GM21423 (cell line): ENCODE measurements around the gene LMF2.

Source experiments
- ATAC-seq: cut with Tn5 transposase; IDR thresholded peaks from one replicate; pipeline ENCODE4 v1.9.1; 2021; ENCODE audit warnings: mild to moderate bottlenecking, moderate library complexity; ENCODE audit not compliant: unreplicated experiment

LMF2 gene

GRCh38 chr22:50468626-50469025 lies 38.9 kb downstream of the LMF2 start:
- ATAC-seq, result no peak

DNA sequence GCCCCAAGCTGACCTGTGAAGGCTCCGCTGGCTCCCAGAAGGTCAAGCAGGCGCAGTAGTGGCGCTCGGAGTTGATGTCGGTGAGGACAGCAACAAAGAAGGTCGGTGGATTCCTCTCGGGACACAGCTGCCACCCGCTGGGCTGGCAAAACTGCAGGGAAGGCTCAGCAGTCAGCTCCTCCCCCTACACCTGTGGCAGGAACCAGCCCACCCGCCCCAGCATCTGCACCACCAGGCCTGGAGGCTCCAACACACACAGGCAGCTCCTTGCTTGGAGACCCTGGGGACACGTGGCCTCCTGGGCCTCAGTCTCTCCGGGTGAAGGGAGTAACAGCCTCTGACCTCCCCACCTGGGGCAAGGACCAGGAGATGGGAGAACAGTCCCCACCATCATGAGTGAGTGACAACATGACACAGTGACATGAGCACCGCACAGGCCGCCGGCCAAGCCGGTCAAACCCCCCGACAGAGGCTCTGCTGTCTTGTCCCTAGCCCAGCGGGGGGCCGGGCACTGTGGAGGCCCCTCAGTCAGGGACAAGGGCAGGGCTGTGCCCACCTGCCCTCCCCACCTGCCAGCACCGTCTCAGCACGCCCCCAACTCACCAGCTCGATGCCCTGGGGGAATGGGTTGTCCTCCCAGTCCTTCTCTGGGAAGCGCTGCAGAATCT lies 39.6 kb downstream of the LMF2 start:
- no peak for ATAC-seq

GRCh38 chr22:50467341-50467740 lies 40.2 kb downstream of the LMF2 start:
- ATAC-seq, result no peak

DNA sequence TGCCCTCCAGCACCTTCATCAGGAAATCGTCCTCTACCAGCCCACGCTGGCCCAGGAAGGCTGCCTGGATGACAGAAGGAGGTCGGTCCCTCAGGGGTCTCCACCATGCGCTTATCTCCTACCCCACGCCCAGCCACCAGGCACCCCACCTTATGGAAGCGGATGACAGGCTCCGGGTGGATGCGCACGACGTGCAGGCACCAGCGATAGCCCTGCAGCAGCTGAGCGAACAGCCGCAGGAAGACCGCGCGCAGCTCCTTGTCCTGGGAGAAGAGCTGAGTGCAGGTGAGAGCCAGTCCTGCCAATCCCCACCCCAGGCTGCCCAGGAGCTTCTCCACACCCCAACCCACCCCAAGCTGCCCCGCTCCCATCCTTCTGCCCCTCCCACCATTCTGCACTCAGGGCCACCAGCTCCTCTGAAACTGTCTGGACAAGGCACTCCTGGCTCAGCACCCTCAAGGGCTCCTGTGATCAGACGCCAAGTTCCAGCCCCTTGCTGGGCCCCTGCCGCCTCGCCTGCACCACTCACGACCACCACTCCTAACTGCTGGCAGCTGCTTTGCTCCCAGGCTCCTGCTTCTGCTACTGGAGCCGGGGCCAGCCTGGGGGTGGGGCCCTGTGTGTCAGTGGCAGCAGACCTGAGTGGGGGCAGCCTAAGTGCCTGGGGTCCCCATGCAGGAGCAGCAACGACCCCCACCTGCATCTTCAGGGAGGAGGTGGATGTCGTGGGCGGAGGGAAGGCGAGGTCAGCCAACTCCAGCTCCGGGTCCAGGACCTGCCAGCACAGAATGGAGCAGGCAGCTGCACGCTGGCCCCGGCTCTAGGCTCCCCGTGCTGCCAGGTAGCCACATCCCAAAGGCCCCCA lies 42.2 kb downstream of the LMF2 start:
- no peak for ATAC-seq

DNA sequence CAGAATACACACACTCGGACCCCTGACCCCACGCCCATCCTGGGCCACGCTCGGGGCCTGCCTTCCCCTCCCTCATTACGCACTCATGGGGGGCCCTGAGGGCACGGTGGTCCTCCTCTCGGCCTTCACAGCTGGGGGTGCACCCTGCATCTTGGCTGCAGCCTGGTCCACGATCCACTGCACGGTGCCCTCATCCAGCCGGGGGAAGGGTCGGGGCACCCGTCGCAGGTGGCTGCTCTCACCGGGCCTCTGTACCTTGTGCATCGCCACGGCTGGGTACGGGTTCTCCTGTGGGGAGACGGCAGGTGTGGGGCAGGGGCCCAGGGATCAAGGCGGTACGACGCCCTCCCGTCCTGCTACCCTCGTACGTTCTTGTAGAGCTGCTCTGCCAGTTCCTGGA lies 43.1 kb downstream of the LMF2 start:
- no peak for ATAC-seq

- no peak for ATAC-seq
Observed at GRCh38 chr22:50463188-50463900, 44.2 kb downstream of the LMF2 start.

DNA sequence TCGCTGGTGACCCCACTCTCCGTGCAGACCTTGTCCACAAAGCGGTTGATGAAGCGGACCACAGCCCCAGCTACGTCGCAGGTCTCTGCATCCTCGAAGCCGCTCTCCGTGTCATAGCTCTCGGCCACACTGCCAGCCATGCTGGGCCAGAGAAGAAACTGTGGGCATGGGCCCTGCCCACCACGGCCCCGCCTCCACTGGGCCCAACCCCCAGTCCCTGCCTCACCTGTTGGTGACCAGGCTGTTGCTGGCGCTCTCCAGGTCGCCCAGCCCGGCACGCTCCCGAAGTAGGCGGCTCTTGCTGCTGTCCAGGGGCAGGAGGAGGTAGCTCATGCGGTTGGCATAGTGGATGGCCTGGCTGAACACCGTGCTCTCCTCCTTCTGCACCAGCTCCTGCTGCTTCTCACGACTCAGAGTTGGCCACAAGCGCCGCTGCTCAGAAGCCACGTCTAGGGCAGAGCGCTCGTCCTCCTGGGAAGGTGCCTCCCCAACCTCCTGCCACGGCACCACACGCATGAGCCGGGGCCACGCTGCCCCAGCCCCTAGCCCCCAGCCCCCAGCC lies 45.4 kb downstream of the LMF2 start:
- no peak for ATAC-seq

DNA sequence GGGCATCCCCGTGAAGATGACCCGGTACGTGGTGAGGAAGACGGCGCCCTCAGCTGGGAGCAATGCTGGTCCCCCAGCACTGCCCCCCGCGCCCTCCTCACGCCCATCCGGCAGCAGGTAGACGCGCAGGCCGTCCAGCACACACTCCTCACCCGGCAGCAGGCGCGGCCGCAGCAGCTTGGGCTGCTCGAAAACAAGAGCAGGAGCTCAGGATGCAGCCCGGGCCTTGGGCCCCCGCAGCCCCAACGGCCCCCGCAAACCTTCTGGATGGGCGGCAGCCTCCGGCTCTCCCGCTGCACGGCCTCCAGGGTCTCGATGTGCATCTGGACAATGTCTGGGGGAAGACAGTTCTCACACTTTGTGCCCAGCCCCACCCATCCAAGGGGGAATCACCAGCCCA lies 46.0 kb downstream of the LMF2 start:
- ATAC-seq, result no peak

- no peak for ATAC-seq
Observed at GRCh38 chr22:50460938-50461337, 46.6 kb downstream of the LMF2 start.

DNA sequence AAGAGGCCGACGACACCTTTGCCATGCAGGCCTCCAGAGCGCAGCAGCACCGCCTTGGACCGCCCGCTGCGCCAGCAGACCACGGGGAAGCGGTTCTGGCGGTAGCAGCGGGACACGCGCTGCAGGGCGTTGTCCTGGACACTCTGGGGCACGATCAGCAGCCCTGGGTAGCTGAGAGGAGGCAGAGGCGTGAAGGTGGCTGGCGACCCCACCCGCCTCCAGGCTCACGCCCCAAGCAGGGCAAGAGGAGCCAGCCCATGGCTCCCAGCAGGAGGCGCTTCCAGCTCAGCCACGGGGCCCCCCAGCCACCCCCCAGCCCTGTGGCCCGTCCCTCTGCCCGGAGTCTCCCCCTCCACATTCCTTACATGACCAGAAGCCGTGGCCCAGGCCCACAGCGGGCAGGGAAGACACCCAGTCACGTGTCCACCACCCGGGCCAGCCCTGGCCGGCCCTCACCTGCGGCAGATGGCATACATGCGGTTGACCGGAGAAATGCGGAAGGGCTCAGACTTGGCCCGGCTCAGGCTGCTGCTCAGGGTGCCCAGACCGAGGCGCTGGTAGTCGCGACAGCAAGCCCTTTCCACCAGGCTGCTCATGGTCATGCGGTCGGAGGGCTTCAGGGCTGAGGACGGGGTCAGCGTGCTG lies 47.9 kb downstream of the LMF2 start:
- no peak for ATAC-seq

GRCh38 chr22:50459016-50459415 lies 48.5 kb downstream of the LMF2 start:
- no peak for ATAC-seq

DNA sequence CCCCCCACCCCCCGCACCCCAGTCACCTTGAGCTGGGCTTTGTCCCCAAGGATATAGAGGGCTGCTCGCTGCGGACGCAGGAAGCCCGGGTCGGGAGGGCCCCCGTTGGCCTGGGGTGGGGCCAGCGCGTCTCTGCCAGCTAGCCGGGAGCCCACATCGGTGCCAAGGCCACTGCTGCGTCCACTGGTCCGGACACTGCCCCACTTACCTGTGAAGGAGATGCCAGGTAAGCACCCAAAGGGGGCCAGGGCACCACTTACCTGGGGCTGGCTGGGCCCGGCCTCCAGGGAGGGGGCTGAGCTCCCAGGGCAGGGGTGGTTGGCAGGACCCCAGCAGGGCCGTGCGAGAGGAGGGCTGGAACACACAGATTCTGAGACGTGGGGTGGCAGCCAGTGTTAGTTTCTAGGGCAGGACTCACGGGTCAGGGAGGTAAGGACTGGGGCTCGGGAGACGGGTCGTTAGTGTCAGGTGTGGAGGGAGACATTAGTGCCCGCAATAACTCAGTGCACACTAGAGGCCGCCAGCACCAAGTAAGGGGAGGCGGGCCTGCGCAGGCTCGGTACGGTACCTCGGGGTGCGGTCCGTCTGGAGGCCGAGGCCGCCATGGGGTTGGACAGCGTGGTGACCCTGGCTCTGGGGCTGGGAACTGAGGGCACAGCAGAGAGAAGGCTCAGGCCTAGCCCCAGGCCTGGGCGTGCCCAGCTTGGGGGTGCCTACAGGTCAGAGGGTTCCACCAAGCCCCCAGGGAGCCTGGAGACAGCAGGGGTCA lies 50.9 kb downstream of the LMF2 start:
- ATAC-seq, result no peak

DNA sequence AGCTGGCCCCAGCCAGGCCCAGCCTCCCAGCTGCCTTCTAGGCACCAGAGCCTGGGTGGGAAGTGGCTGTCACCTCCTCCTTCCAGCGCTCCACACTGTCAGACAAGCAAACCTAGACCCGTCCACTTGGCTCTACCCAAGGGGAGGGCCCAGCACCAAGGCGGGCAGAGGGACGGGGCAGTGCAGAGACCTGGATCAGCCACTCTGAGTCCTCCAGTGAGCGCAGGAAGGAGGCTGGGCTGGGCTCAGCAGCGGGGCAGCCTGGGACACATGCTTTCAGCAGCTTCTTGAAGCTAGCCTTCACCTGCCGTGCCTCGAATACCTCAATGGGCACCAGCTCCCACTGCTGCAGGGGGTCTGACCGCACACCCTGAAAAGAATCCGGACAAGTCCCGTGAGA lies 51.5 kb downstream of the LMF2 start:
- no peak for ATAC-seq

GRCh38 chr22:50455201-50455600 lies 52.3 kb downstream of the LMF2 start:
- no peak for ATAC-seq

DNA sequence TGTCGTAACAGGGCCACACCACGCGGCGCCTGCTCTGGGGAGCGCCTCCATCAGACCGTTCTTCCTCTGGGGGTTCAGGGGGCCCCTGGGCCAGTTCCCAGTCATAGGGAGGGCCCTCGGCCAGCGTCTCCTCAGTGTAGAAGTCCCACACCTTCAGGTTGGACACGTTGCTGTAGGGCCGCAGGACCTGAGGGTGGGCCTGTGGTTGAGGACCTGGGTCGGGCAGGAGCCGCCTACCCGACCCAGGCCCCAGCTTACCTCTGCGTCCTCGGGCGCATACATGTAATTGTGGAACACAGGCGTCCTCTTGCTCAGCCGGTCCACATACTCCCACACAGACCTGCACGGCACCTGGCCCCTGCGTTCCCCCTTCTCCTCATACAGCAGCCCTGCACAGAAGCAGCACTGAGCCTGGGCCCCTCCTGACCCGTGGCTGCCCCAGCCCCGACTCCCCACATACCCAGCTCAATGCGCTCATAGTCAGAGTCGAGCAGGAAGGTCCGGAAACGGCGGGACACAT lies 52.9 kb downstream of the LMF2 start:
- no peak for ATAC-seq
